Stimulated activated CD8-positive, alpha-beta memory T cell treated with anti-CD3 and anti-CD28 coated beads, Interleukin-15, amount 100 ng/mL, for 48 hours (primary cell): ENCODE measurements around the gene BRD1.
"Not testable (repeated sequence)": the region's sequence is repeated elsewhere in the genome, so short reads cannot be mapped to it uniquely, and the experiment has no call there.

Experiments used
- DNase-seq, 2 donors: peaks; one replicate each; pipeline ENCODE4 v3.0.0-alpha.2; 2020; ENCODE audit warnings: low read depth in 2 of 2

The BRD1 gene

GRCh38 chr22:49853981-49854831 is 26.5 kb upstream of the BRD1 start:
- DNase-seq: no peak

GRCh38 chr22:49852898-49853894 is 25.5 kb upstream of the BRD1 start, which contains the start of gene ZBED4:
TSS of gene ZBED4 (plus strand) at chr22:49853844. CDS start at chr22:49883663, 29,819 bp downstream.
- DNase-seq: peak; percentile 98 to 99

- not testable (repeated sequence) for DNase-seq
Measured at GRCh38 chr22:49852568-49852897, 24.9 kb upstream of the BRD1 start.

GRCh38 chr22:49850959-49851802 is 23.5 kb upstream of the BRD1 start:
- no peak for DNase-seq

- DNase-seq: no peak
Measured at GRCh38 chr22:49850021-49850911, 22.6 kb upstream of the BRD1 start.

GRCh38 chr22:49849161-49850020 is 21.7 kb upstream of the BRD1 start:
- no peak for DNase-seq

- DNase-seq: no peak
Measured at GRCh38 chr22:49848690-49849160, 21.1 kb upstream of the BRD1 start.

- DNase-seq: no peak
Measured at GRCh38 chr22:49847751-49848689, 20.3 kb upstream of the BRD1 start.

- no peak for DNase-seq
Measured at GRCh38 chr22:49845666-49846459, 18.2 kb upstream of the BRD1 start.

- DNase-seq: no peak
Measured at GRCh38 chr22:49845241-49845640, 17.6 kb upstream of the BRD1 start.

- DNase-seq: peak; percentile 84 to 86
Measured at GRCh38 chr22:49838771-49839717, 11.4 kb upstream of the BRD1 start.

GRCh38 chr22:49833340-49834007 is 5.8 kb upstream of the BRD1 start:
- DNase-seq: no peak

GRCh38 chr22:49829044-49829853 is 1.6 kb upstream of the BRD1 start:
- DNase-seq: no peak

- no peak for DNase-seq
Measured at GRCh38 chr22:49828599-49828965, 909 bp upstream of the BRD1 start.

- DNase-seq: no peak
Measured at GRCh38 chr22:49827271-49827852, 311 bp downstream of the BRD1 start.
